HS-5 (cell line): ENCODE results near the gene ZPLD1.

Source experiments
- DNase-seq: peaks from one replicate; pipeline ENCODE4 v3.0.0-alpha.2; 2012; ENCODE audit warnings: low read depth

ZPLD1 gene

DNA sequence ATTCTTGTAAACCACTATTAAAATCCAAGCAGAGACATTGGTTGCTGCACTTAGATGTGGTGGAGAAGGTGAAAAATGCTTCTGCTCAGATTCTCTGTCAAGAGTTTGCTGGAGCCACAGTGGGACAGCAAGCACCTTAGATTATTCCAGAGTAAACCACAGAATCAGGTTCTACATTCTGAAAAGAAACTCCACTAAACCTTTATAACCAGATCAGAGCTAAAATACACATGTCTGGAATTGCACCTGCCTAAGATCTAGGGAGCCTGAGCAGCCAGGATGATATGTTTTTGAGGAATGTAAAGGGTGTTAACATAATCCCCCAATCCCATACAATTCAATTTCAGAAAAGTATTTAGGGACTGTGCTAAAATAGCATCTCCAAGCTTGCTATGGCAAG lies at the start of gene ZPLD1:
Gene ZPLD1 (plus strand): TSS at position 301 of the 400 bp plus-strand sequence. CDS start 3,473 bp downstream, outside the sequence.
- DNase-seq: no peak

DNA sequence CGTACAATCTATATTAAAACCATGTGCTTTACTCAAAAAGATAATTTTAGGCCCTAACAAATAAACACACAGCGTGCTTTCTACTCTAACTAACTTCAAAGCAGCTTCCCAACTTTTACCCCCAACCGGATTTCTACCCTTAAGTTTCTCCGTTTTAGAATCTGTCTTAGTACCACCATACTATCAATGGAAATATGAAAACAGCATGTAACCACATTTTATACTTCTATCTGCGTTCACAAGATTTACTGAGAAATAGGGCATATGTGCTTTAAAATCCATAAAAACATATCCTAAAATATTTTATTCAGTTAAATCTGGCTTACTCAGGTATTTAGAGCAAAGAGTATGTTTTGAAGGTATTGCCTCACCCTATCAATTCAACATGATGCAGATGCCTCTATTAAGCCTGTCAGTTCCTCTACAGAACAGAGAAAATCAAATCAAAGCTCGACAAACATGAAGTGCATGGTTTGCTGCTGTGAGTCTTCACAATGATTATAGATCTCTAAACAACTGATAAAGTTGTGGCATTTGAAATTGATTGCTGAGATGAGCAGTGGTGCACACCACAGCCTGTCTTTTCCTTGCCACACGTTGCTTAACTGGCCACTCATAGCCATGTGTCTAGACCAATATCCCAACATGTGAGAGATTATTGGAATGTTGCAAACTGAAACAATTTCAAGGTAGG lies 44.5 kb upstream of the ZPLD1 start:
- DNase-seq: no peak

- no peak for DNase-seq
These were observed 43.9 kb upstream of the ZPLD1 start for GRCh38 chr3:102390916-102391315.

- DNase-seq: no peak
These were observed 43.3 kb upstream of the ZPLD1 start for GRCh38 chr3:102391491-102391890.

- no peak for DNase-seq
These were observed 40.3 kb upstream of the ZPLD1 start for GRCh38 chr3:102394517-102394916.

- no peak for DNase-seq
These were observed 36.6 kb upstream of the ZPLD1 start for GRCh38 chr3:102398176-102398575.

DNA sequence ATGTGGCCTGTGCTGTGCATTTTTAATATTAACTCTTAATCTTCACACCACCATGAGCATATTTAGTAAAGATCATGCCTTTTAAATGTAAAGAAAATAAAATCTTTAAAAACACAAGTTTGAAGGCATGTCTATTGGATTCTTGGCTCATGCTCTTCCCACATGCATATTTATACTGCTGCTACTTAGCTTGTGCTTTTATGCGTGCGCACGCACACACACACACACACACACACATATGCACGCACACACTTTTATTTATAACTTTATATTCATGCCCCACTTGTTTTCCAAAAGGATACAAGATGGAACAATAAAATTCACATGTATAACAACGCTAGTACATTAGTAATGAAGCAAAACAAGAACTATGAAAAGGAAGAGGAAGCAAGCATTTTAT lies 36.1 kb upstream of the ZPLD1 start:
- DNase-seq: no peak

GRCh38 chr3:102400142-102400541 lies 34.7 kb upstream of the ZPLD1 start:
- DNase-seq: peak; percentile 31

DNA sequence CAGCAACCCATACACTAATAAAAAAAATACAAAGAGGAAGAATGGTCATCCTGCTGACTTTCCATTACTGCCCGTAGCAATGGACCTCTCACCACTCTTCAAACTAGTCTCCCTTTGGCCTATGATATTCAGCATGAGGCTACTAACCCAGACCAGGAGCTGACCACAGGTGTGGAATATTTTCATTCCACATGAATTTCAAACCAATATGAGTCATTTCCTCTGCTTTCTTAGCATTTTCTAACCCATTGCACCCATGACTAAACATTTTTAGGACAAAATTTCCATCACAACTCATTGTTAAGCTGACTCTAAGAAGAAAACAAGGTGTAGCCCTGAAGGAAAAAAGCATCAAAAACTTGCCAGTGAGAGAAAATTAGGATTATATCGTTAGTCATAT lies 34.0 kb upstream of the ZPLD1 start:
- DNase-seq: peak; percentile 60

- DNase-seq: no peak
These were observed 24.2 kb upstream of the ZPLD1 start for GRCh38 chr3:102410616-102411015.

- no peak for DNase-seq
These were observed 19.3 kb upstream of the ZPLD1 start for GRCh38 chr3:102415553-102415952.

DNA sequence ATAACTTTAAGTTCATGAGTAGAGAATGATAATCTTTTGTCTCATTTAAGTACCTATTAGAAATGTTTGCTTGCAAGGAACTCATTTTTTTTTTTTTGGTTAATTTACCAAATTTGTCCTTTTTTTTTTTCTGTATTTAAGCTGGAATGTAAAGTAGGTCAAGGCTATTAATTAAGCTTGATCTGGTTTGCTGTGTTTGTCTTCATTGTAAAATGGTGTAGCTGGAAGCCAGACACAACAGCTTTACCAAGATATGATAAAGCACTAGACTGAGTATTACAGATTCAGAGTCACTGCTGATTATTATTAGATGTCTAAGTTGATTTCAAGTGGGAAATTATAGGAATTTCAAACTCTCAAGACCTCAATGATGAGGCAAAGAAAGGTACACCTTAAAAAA lies 15.0 kb upstream of the ZPLD1 start:
- DNase-seq: no peak

- DNase-seq: no peak
These were observed 7.0 kb downstream of the ZPLD1 start for GRCh38 chr3:102441832-102442231.

GRCh38 chr3:102443021-102443420 lies 8.2 kb downstream of the ZPLD1 start:
- DNase-seq: no peak

GRCh38 chr3:102444101-102444500 lies 9.3 kb downstream of the ZPLD1 start:
- peak; percentile 33 for DNase-seq

- DNase-seq: peak; percentile 44
These were observed 12.5 kb downstream of the ZPLD1 start for GRCh38 chr3:102447272-102447671.

GRCh38 chr3:102449341-102449740 lies 14.5 kb downstream of the ZPLD1 start:
- DNase-seq: no peak

DNA sequence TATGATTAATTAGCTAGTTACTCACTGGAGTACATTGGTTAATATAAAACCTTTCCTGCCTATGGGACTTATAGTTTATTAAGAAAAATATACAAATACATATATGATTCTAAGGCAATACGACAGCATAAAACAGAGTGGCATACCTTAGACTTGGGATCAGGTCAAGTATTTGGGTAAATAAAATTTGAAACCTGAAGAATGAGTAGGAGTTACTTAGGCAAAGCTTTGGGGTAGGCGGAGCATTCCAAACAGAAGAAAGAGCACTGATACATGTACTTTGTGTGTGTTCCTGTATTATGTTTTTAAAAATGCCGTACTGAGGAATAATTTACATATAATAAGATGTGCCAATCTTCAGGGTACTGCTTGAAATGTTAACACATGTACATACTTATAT lies 15.1 kb downstream of the ZPLD1 start:
- no peak for DNase-seq

GRCh38 chr3:102450976-102451375 lies 16.2 kb downstream of the ZPLD1 start:
- DNase-seq: peak; percentile 25

DNA sequence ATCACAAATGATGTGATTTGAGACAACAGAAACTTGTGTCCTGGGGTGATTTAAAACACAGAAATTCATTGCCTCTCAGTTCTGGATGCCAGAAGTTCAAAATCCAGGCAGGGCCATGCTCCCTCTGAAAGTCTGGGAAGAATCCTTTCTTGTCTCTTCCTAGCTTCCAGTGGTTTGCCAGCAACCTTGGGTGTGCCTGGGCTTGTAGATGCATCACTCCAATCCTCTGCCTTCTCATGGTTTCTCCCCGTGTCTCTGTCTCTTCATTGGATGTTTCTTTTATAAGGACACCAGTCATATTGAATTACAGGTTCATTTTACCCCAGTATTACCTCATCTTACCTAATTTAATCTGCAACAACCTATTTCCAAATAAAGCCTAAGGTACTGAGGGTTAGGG lies 16.7 kb downstream of the ZPLD1 start:
- no peak for DNase-seq

- no peak for DNase-seq
These were observed 19.4 kb downstream of the ZPLD1 start for GRCh38 chr3:102454181-102454580.

GRCh38 chr3:102457644-102458043 lies 22.8 kb downstream of the ZPLD1 start:
- DNase-seq: no peak

DNA sequence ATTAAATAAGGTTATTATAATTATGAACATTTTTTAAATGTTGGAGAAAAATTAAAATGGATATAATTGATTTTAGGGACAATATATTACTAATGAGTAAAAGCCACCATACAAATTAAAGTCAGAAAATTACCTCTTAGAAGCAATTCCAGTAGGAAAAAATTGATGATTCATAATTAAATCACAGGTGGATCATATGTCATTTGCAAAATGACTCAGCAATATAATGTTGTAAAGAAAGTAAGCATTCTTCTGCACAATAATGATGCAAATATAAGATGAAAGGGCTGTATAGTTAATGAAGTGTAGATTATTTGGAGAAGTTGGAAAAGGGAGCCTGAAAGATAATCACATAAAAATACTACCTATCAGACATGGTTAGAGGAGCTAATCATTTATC lies 25.8 kb downstream of the ZPLD1 start:
- DNase-seq: no peak

- DNase-seq: no peak
These were observed 29.4 kb downstream of the ZPLD1 start for GRCh38 chr3:102464261-102464660.
